Lower leg skin (tissue), 4 donors: ENCODE measurements around the gene ZNF687. TPM values are rescaled to one million over a fixed set of nuclear protein-coding genes. Genes with fewer than 3 reads are reported as not detected.

ENCODE experiments used
- DNase-seq, 2 donors: peaks; one replicate each; pipeline ENCODE4 v3.0.0-alpha.2; 2019; ENCODE audit warnings: low spot score in 2 of 2
- H3K4me3 ChIP-seq: fragments of 200-600 bp; sonication (generic); 2 replicates; pipeline ENCODE4 v1.5.1; 2017; ENCODE audit warnings: mild to moderate bottlenecking, low read depth; ENCODE audit not compliant: poor library complexity, severe bottlenecking
- CTCF ChIP-seq, 3 donors: fragments of 450-650 bp; IDR thresholded peaks; one replicate each; pipeline ENCODE4 v1.5.1; 2016; ENCODE audit warnings: antibody characterized with exemption in 3 of 3, mild to moderate bottlenecking in 3 of 3, moderate library complexity in 2 of 3
- POLR2A ChIP-seq, 2 donors: fragments of 450-650 bp; IDR thresholded peaks; one replicate each; pipeline ENCODE4 v1.6.1; 2016 to 2017; ENCODE audit warnings: antibody characterized with exemption in 2 of 2, mild to moderate bottlenecking in 1 of 2, moderate library complexity in 1 of 2
- WGBS, 2 donors: methylation state at CpG; one replicate each; pipeline ENCODE4 v1.1.5; 2018; 5-methylcytosine and 5-hydroxymethylcytosine counted together
- intact Hi-C: fragments of 100-400 bp; cut with DNase I; formaldehyde crosslinking; loops from one replicate; pipeline ENCODE4 v1.15.0; 2023; ENCODE audit warnings: low total_unique reads
- total RNA-seq, 4 donors: library from RNA; depleted of rRNA; stranded (reverse); fragments of >200 nt; gene quantifications; one replicate each; pipeline ENCODE4 v1.1.0, GENCODE V29; 2016

The ZNF687 gene
- total RNA-seq, 4 donors from 2014 or later, result 21.9 to 45.0 (median 32.2) TPM

GRCh38 chr1:151243683-151244216 lies 38.3 kb upstream of the ZNF687 start:
- WGBS, 2 donors, result 82 to 89% methylated on average over 5 of the region's 5 CpGs
- no peak for DNase-seq
- H3K4me3 ChIP-seq, result no peak overlapping the region
- intact Hi-C loops, result no loop called here
- TF ChIP-seq CTCF (IDR thresholded peaks at IDR 0.05), result no peak
- TF ChIP-seq POLR2A (IDR thresholded peaks at IDR 0.05), result no peak

- H3K4me3 ChIP-seq, result no peak overlapping the region
- WGBS, 2 donors, result 68 to 76% methylated on average over 2 of the region's 2 CpGs
- DNase-seq, result no peak
- TF ChIP-seq POLR2A (IDR thresholded peaks at IDR 0.05), result no peak
- intact Hi-C loops, result no loop called here
Measured at GRCh38 chr1:151246786-151247185, 35.3 kb upstream of the ZNF687 start.

- intact Hi-C loops, result loop anchor here (5.0 kb wide), 1 partner anchor 55 kb away; the partner anchor contains the start of gene PIP5K1A
- 63 to 64% methylated on average over 16 of the region's 16 CpGs for WGBS, 2 donors
- no peak overlapping the region for H3K4me3 ChIP-seq
- peak in 1 of 2 donors; percentile 65 for DNase-seq
- no peak for TF ChIP-seq CTCF (IDR thresholded peaks at IDR 0.05)
- no peak for TF ChIP-seq POLR2A (IDR thresholded peaks at IDR 0.05)
Measured at GRCh38 chr1:151251656-151252470, 30.2 kb upstream of the ZNF687 start.

- H3K4me3 ChIP-seq, result peak within 1 kb of the TSS; percentile 30
- peak; percentile 96 to 99 for DNase-seq
- WGBS, 2 donors, result 12 to 13% methylated on average over 56 of the region's 56 CpGs
- TF ChIP-seq POLR2A (IDR thresholded peaks at IDR 0.05), result no peak
- no peak for TF ChIP-seq CTCF (IDR thresholded peaks at IDR 0.05)
- intact Hi-C loops, result loop anchor here (5.0 kb wide), 1 partner anchor 57 kb away; the partner anchor contains the start of gene PIP5K1A
Measured at GRCh38 chr1:151254217-151255213, 27.6 kb upstream of the ZNF687 start, which contains the start of gene PSMD4. PSMD4 (plus strand) TSS chr1:151254734; CDS start chr1:151254783, 49 bp downstream.

GRCh38 chr1:151255381-151255780 lies 26.7 kb upstream of the ZNF687 start:
- WGBS, 2 donors, result 27 to 33% methylated on average over 10 of the region's 10 CpGs
- no peak overlapping the region for H3K4me3 ChIP-seq
- TF ChIP-seq POLR2A (IDR thresholded peaks at IDR 0.05), result no peak
- TF ChIP-seq CTCF (IDR thresholded peaks at IDR 0.05), result no peak
- intact Hi-C loops, result no loop called here
- DNase-seq, result no peak
